GM20000 (cell line): ENCODE measurements around the gene DYSF.

Experiments used
- DNase-seq: peaks from one replicate; pipeline ENCODE4 v3.0.0; 2012; ENCODE audit warnings: low spot score
- CTCF ChIP-seq: IDR thresholded peaks from 2 replicates; pipeline ENCODE4 v1.5.1; 2012; ENCODE audit warnings: mild to moderate bottlenecking, control low read depth; ENCODE audit errors: extremely low read depth, missing control alignments

DYSF gene

DNA sequence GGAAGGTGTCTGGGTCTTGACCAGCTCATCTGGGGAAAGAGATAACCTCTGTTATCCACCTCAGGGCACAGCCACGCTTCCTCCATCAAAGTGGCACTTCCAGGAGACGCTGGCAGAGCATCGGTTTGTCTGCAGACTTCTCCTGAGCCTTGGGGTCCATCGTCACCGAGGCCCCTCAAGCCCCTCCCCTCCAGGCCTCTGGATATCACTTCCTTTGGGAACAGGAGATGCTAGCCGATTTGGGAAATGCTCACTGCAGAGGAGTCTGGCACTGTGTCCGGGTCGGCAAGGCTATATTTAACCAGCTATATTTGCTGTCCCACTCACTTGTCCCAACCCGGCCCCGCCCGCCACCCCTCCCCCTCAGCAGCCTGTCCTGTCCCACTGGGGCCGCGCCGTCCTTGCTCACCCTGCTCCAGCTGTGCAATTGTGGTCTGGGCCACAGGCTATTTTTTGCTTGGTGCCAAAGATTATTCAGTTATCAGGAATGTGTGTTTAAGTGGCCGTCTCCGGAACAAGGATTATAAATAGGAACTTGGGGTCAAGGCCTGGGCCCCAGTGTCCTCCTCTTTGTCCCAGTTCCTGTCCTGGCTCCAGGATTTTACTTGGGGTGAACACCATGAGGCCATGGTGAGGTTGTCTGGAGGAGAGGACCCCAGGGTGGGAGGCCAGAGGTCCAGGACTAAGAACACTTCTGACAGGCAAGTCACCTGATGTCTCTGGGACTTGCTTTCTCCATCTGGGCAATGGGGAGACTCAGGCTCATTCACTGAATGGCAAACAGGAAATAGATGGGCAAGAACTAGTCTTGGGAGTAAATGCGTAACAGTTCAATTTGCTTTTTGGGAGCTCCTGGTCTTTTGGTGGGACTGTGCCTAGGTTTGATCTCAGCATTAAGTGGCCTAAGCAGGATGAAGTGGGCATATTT is 263.6 kb downstream of the DYSF start:
- DNase-seq = no peak
- TF ChIP-seq CTCF = no peak

GRCh38 chr2:71718686-71719085 is 265.3 kb downstream of the DYSF start:
- DNase-seq = no peak
- no peak for TF ChIP-seq CTCF

- TF ChIP-seq CTCF = no peak
- DNase-seq = no peak
Measured at GRCh38 chr2:71719520-71720282, 266.3 kb downstream of the DYSF start.

- TF ChIP-seq CTCF = no peak
- DNase-seq = no peak
Measured at GRCh38 chr2:71720283-71720560, 266.9 kb downstream of the DYSF start.

DNA sequence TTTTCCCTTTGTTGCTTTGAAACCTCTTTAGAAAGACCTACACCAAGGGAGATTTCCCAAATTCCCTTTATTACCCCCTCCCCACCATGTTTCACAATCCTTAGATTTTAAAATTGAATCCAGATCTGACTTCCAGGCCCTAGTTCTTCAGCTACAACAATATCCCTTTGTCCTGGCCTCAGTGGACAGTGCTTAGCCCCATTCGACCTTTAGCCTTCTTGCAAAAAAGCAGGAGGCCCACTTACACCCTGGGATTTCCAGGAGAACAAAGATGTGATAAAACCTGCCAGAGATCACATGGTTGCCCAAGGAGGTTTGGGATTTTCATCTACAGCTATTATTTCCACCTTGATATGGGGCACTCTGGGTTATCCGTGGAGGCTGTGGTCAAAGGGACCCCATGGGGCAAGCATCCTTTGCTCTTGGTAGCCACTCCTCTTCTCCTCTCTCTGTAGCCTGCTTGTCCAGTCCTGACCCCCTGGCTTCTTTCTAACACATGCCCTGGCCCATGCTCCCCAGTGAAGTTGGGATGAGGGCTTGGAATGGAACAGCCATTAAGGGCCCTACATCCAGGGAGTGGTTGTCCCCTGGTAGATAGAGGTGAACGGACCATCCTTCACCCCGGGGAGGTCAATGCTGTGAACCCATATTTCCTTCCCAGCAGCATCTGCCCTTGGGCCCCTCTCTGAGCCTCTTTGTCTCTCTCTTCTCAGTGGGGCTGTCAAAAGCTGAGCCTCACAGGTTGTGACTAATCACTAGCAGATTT is 267.4 kb downstream of the DYSF start:
- no peak for DNase-seq

DNA sequence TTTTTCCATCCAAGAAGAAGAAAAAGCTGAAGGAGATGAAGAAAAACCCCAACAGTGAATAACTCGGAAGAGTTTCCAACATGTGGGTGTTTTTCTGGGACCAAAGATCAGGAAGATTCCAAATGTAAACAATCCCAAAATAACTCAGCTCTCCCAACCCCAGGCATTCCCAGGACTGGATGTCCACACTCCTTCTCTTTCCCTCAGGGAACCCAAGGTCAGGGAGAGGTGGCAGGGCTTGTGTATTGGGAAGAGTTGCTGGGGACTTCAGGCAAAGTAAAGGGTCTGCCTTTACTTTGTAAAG is 268.0 kb downstream of the DYSF start:
- no peak for DNase-seq
- no peak for TF ChIP-seq CTCF

More for the DNA sequence above, 267.4 kb downstream of the DYSF start:
- TF ChIP-seq CTCF = no peak

GRCh38 chr2:71721669-71722068 is 268.3 kb downstream of the DYSF start:
- DNase-seq = no peak
- TF ChIP-seq CTCF = no peak
